H1 (cell line): Measurements from ENCODE around the gene HIVEP3. TPM values are rescaled to one million over a fixed set of nuclear protein-coding genes. Genes with fewer than 3 reads are reported as not detected.

Experiments used
- CTCF ChIA-PET: fragments of 300-600 bp; sonication (Branson Sonifier 250); formaldehyde crosslinking; loops from one replicate; lab custom pipeline; 2021; ENCODE audit not compliant: partially characterized antibody; lab: Charles Lee
- POLR2A ChIA-PET: fragments of 300-600 bp; sonication (Branson Sonifier 250); formaldehyde crosslinking; loops from one replicate; lab custom pipeline; 2021; ENCODE audit warnings: inconsistent platforms; ENCODE audit not compliant: partially characterized antibody; lab: Charles Lee
- DNase-seq, 2 experiments: peaks; one replicate each; pipeline versions ENCODE4 v3.0.0 to v3.0.0-alpha.2; 2010 to 2022; ENCODE audit warnings: low spot score in 2 of 2, low read depth in 1 of 2, mixed read lengths in 1 of 2
- FAIRE-seq: peaks from 2 replicates; lab custom pipeline; 2011; peaks lifted over from hg19 to GRCh38; lab: Jason Lieb, UNC
- H2AFZ ChIP-seq: 2 replicates; pipeline ENCODE4 v1.8.1; 2012; ENCODE audit warnings: low read length, inconsistent platforms
- H2AK5ac ChIP-seq: 2 replicates; pipeline ENCODE4 v1.6.1; 2013; ENCODE audit warnings: low read depth, low read length
- H2BK120ac ChIP-seq: replicated peaks from 2 replicates; pipeline ENCODE3; 2013; ENCODE audit warnings: low read depth, low read length, inconsistent platforms
- H2BK12ac ChIP-seq: 2 replicates; pipeline ENCODE4 v1.6.1; 2013; ENCODE audit warnings: low read depth, low read length
- H2BK15ac ChIP-seq: 2 replicates; pipeline ENCODE4 v1.6.1; 2013; ENCODE audit warnings: low read length
- H2BK20ac ChIP-seq: 2 replicates; pipeline ENCODE4 v1.6.1; 2013; ENCODE audit warnings: low read length
- H2BK5ac ChIP-seq: 2 replicates; pipeline ENCODE4 v1.6.1; 2013; ENCODE audit warnings: low read depth, low read length
- H3K14ac ChIP-seq: 2 replicates; pipeline ENCODE4 v1.6.1; 2013; ENCODE audit warnings: inconsistent platforms; ENCODE audit not compliant: insufficient read length
- H3K18ac ChIP-seq: 2 replicates; pipeline ENCODE4 v1.6.1; 2013; ENCODE audit warnings: low read length; ENCODE audit errors: extremely low read depth
- H3K23ac ChIP-seq: 2 replicates; pipeline ENCODE4 v1.6.1; 2013; ENCODE audit warnings: inconsistent platforms; ENCODE audit not compliant: insufficient read length
- H3K23me2 ChIP-seq: 2 replicates; pipeline ENCODE4 v1.6.1; 2013; ENCODE audit warnings: low read depth, low read length
- H3K27ac ChIP-seq: 2 replicates; pipeline ENCODE4 v1.6.1; 2011; ENCODE audit warnings: low read depth, low read length, inconsistent platforms
- H3K27me3 ChIP-seq, 4 experiments: replicated peaks in 1 of 4; 1 replicate in 1 of 4; 2 replicates in 3 of 4; pipeline versions ENCODE4 v1.6.1 to v1.8.1; 2011 to 2013; ENCODE audit warnings: low read length in 3 of 4, mild to moderate bottlenecking in 3 of 4, inconsistent platforms in 2 of 4, mixed read lengths in 2 of 4, moderate library complexity in 1 of 4; ENCODE audit not compliant: control insufficient read depth in 3 of 4, insufficient read depth in 3 of 4; ENCODE audit errors: extremely low read depth in 1 of 4
- H3K36me3 ChIP-seq, 4 experiments: 2 replicates each; pipeline versions ENCODE4 v1.6.1 to v1.8.1; 2011 to 2013; ENCODE audit warnings: mild to moderate bottlenecking in 4 of 4, low read length in 3 of 4, moderate library complexity in 2 of 4, control low read depth in 1 of 4, inconsistent platforms in 1 of 4; ENCODE audit not compliant: insufficient read depth in 4 of 4, control insufficient read depth in 2 of 4
- H3K4ac ChIP-seq: replicated peaks from 2 replicates; pipeline ENCODE3; 2013; ENCODE audit warnings: low read length, low read depth, mixed read lengths, inconsistent platforms; ENCODE audit not compliant: insufficient read length
- H3K4me1 ChIP-seq, 4 experiments: replicated peaks in 1 of 4; 1 replicate in 1 of 4; 2 replicates in 3 of 4; pipeline versions ENCODE4 v1.6.1 to v1.8.1; 2011 to 2013; ENCODE audit warnings: low read length in 3 of 4, inconsistent platforms in 2 of 4, mixed read lengths in 1 of 4; ENCODE audit not compliant: insufficient read depth in 4 of 4, control insufficient read depth in 3 of 4
- H3K4me2 ChIP-seq, 2 experiments: 2 replicates each; pipeline versions ENCODE4 v1.6.1 to v1.8.1; 2011 to 2013; ENCODE audit warnings: low read depth in 2 of 2, low read length in 2 of 2, control low read depth in 1 of 2, inconsistent platforms in 1 of 2, mild to moderate bottlenecking in 1 of 2; ENCODE audit not compliant: insufficient read depth in 1 of 2
- H3K4me3 ChIP-seq, 4 experiments: fragments of 200-600, 300-600 bp in 1 of 4; sonication (generic), shearing (Covaris generic), sonication (Bioruptor Twin) in 1 of 4; 2 replicates each; pipeline versions ENCODE4 v1.5.1 to v1.8.1; 2011 to 2016; ENCODE audit warnings: low read length in 4 of 4, low read depth in 3 of 4, control low read depth in 2 of 4, inconsistent platforms in 2 of 4, mild to moderate bottlenecking in 2 of 4, mixed read lengths in 1 of 4, moderate library complexity in 1 of 4; ENCODE audit not compliant: insufficient read depth in 2 of 4; ENCODE audit errors: extremely low read depth in 1 of 4
- H3K56ac ChIP-seq: replicated peaks from 2 replicates; pipeline ENCODE3; 2013; ENCODE audit warnings: low read depth, mild to moderate bottlenecking, mixed read lengths, low read length, inconsistent platforms; ENCODE audit not compliant: insufficient read length
- H3K79me1 ChIP-seq: 2 replicates; pipeline ENCODE4 v1.6.1; 2013; ENCODE audit warnings: low read depth, low read length, control low read depth
- H3K79me2 ChIP-seq, 2 experiments: 2 replicates each; pipeline versions ENCODE4 v1.6.1 to v1.8.1; 2012 to 2013; ENCODE audit warnings: low read length in 2 of 2, mild to moderate bottlenecking in 2 of 2, inconsistent platforms in 1 of 2; ENCODE audit not compliant: insufficient read depth in 2 of 2, control insufficient read depth in 1 of 2
- H3K9ac ChIP-seq, 4 experiments: replicated peaks in 1 of 4; 1 replicate in 1 of 4; 2 replicates in 3 of 4; pipeline versions ENCODE4 v1.6.1 to v1.8.1; 2011 to 2013; ENCODE audit warnings: low read depth in 3 of 4, low read length in 3 of 4, control low read depth in 2 of 4, mild to moderate bottlenecking in 2 of 4, moderate library complexity in 2 of 4, inconsistent platforms in 1 of 4; ENCODE audit errors: extremely low read depth in 1 of 4
- H3K9me3 ChIP-seq, 2 experiments: 2 replicates each; pipeline versions ENCODE4 v1.6.1 to v1.8.1; 2012 to 2013; ENCODE audit warnings: mild to moderate bottlenecking in 2 of 2, moderate library complexity in 2 of 2, control low read depth in 1 of 2, inconsistent platforms in 1 of 2, low read depth in 1 of 2, low read length in 1 of 2, mixed read lengths in 1 of 2; ENCODE audit not compliant: insufficient read depth in 2 of 2
- H4K20me1 ChIP-seq, 2 experiments: replicated peaks in 1 of 2; 2 replicates each; pipeline versions ENCODE3 to v1.8.1; 2011 to 2013; ENCODE audit warnings: inconsistent platforms in 2 of 2, low read length in 2 of 2, mild to moderate bottlenecking in 1 of 2; ENCODE audit not compliant: insufficient read depth in 2 of 2, control insufficient read depth in 1 of 2
- H4K5ac ChIP-seq: 2 replicates; pipeline ENCODE4 v1.6.1; 2013; ENCODE audit warnings: low read length, low read depth, mixed read lengths, inconsistent platforms; ENCODE audit not compliant: insufficient read length
- H4K8ac ChIP-seq: 2 replicates; pipeline ENCODE4 v1.8.0; 2013; ENCODE audit warnings: mild to moderate bottlenecking, moderate library complexity, low read length, inconsistent platforms; ENCODE audit not compliant: insufficient read depth; ENCODE audit errors: extremely low read depth
- H4K91ac ChIP-seq: replicated peaks from 2 replicates; pipeline ENCODE3; 2013; ENCODE audit warnings: low read length, mixed read lengths, inconsistent platforms; ENCODE audit not compliant: insufficient read length
- ASH2L ChIP-seq: fragments of 200-600, 300-600 bp; sonication (generic); IDR thresholded peaks from one replicate; pipeline ENCODE4 v1.7.1; 2017; ENCODE audit warnings: low read length
- ATF2 ChIP-seq: IDR thresholded peaks from 2 replicates; pipeline ENCODE4 v1.6.1; 2012; ENCODE audit warnings: low read length, inconsistent platforms
- BCL11A ChIP-seq, 2 experiments: IDR thresholded peaks; one replicate each; pipeline ENCODE4 v1.6.1; 2011; ENCODE audit warnings: low read depth in 2 of 2, low read length in 2 of 2, mild to moderate bottlenecking in 2 of 2
- CHD1 ChIP-seq: IDR thresholded peaks from 2 replicates; pipeline ENCODE4 v1.6.1; 2012; ENCODE audit warnings: low read depth, low read length, improper control_type of control experiment
- CHD2 ChIP-seq: IDR thresholded peaks from 2 replicates; pipeline ENCODE4 v1.6.1; 2012; ENCODE audit warnings: low read length, improper control_type of control experiment
- EGR1 ChIP-seq: IDR thresholded peaks from 2 replicates; pipeline ENCODE4 v1.6.1; 2011; ENCODE audit warnings: low read depth, low read length, borderline replicate concordance
- EP300 ChIP-seq, 2 experiments: IDR thresholded peaks; 1 replicate in 1 of 2; 2 replicates in 1 of 2; pipeline ENCODE4 v1.6.1; 2011 to 2012; ENCODE audit warnings: low read depth in 2 of 2, low read length in 2 of 2, mild to moderate bottlenecking in 2 of 2, borderline replicate concordance in 1 of 2, inconsistent platforms in 1 of 2, moderate library complexity in 1 of 2
- GTF2F1 ChIP-seq: IDR thresholded peaks from 2 replicates; pipeline ENCODE4 v1.6.1; 2012; ENCODE audit warnings: low read depth, low read length, improper control_type of control experiment, borderline replicate concordance
- JUND ChIP-seq: IDR thresholded peaks from 2 replicates; pipeline ENCODE4 v1.6.1; 2011; ENCODE audit warnings: mild to moderate bottlenecking, improper control_type of control experiment, low read length
- MAX ChIP-seq: IDR thresholded peaks from 2 replicates; pipeline ENCODE4 v1.6.1; 2012; ENCODE audit warnings: inconsistent platforms
- NANOG ChIP-seq: IDR thresholded peaks from 2 replicates; pipeline ENCODE4 v1.6.1; 2011; ENCODE audit warnings: low read length, low read depth, mild to moderate bottlenecking, inconsistent platforms; ENCODE audit not compliant: insufficient read depth, poor library complexity, severe bottlenecking
- SP4 ChIP-seq: IDR thresholded peaks from 2 replicates; pipeline ENCODE4 v1.6.1; 2012; ENCODE audit warnings: low read length, inconsistent platforms
- TCF12 ChIP-seq: IDR thresholded peaks from 2 replicates; pipeline ENCODE4 v1.6.1; 2011; ENCODE audit warnings: low read depth, mild to moderate bottlenecking, low read length
- YY1 ChIP-seq: IDR thresholded peaks from 2 replicates; pipeline ENCODE4 v1.6.1; 2011; ENCODE audit warnings: low read depth, mild to moderate bottlenecking, low read length
- WGBS, 2 experiments: shearing (Covaris generic) in 1 of 2; methylation state at CpG; one replicate each; pipeline versions ENCODE4 v1.1.6 to v1.1.7; 2013 to 2015; ENCODE audit warnings: low lambda C conversion rate in 2 of 2, mixed read lengths in 2 of 2, inconsistent platforms in 1 of 2, low coverage in 1 of 2, missing lambda C conversion rate in 1 of 2; ENCODE audit not compliant: insufficient replicate concordance in 2 of 2, insufficient coverage in 1 of 2, insufficient read length in 1 of 2; ENCODE audit errors: extremely low coverage in 1 of 2, missing lambda C conversion rate in 1 of 2; 5-methylcytosine and 5-hydroxymethylcytosine counted together
- polyA plus RNA-seq, 7 experiments: library from polyadenylated mRNA; depleted of rRNA in 3 of 7; stranded (reverse) in 5 of 7; unstranded in 2 of 7; fragments of >200 nt in 5 of 7; fragments of 200-250 nt in 2 of 7; gene quantifications; 1 replicate in 5 of 7; 2 replicates in 1 of 7; 4 replicates in 1 of 7; pipeline versions ENCODE4 v1.2.1 to v1.2.3, GENCODE V29; 2011 to 2013; ENCODE audit warnings: missing spikeins in 2 of 7, mixed read lengths in 2 of 7
- total RNA-seq: library from RNA; stranded (reverse); fragmentation: NEBNext Ultra II Directional; extraction: Animal tissue kit (Norgen Biotek cat#: 25700); gene quantifications from 2 replicates; pipeline ENCODE4 v1.2.1, GENCODE V29; 2021

Gene HIVEP3
- total and polyA plus RNA-seq, 2 of the 8 experiments (the other 6 are each of a cell fraction or from before 2014, with no cell fraction given): 0.24 to 0.69 TPM

DNA sequence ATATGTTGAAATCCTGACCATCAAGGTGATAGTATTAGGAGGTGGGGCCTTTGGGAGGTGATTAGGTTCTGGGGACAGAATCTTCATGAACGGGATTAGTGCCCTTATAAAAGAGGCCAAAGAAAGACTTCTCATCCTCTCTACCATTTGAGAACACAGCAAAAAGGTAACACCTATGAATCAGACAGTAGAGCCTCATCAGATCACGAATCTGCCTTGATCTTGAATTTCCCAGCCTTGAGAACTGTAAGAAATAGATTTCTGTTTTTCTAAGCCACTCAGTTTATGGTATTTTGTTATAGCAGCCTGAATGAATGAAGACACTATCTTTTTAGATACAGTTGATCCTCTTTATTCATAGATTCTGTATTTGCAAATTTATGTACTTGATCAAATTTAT lies 227.3 kb downstream of the HIVEP3 start:
- FAIRE-seq: no peak
- POLR2A ChIA-PET: no interaction called here
- no peak overlapping the region for H3K18ac ChIP-seq
- TF ChIP-seq YY1 (no peak), ATF2 (no peak), MAX (no peak), BCL11A (IDR thresholded peaks at IDR 0.05; ENCODE audit: low read depth in 2 of 2, low read length in 2 of 2) (no peak), TCF12 (no peak), JUND (no peak), ASH2L (no peak), GTF2F1 (no peak), EP300 (IDR thresholded peaks at IDR 0.05; ENCODE audit: borderline replicate concordance in 1 of 2, low read depth in 2 of 2, low read length in 2 of 2) (no peak), EGR1 (no peak), CHD2 (no peak), NANOG (no peak), CHD1 (no peak), SP4 (no peak)

More for the DNA sequence above, 227.3 kb downstream of the HIVEP3 start:
- Histone ChIP-seq H3K36me3 (no peaks in the 10 kb centered on the region), H3K79me1 (no peaks in the 10 kb centered on the region), H3K9me3 (no peaks in the 10 kb centered on the region), H3K4me3 (no peak overlapping the region), H3K27ac (no peak overlapping the region), H2AK5ac (no peak overlapping the region), H2BK120ac (no peak overlapping the region), H3K4me2 (no peak overlapping the region), H4K20me1 (no peaks in the 10 kb centered on the region), H3K23ac (no peak overlapping the region), H3K27me3 (no peaks in the 10 kb centered on the region), H4K91ac (no peak overlapping the region), H3K9ac (no peak overlapping the region), H3K56ac (no peak overlapping the region), H2BK5ac (no peak overlapping the region), H4K5ac (no peak overlapping the region), H4K8ac (no peak overlapping the region), H3K4ac (no peak overlapping the region), H2BK12ac (no peak overlapping the region), H3K4me1 (no peaks in the 10 kb centered on the region), H3K14ac (no peak overlapping the region), H2BK20ac (no peak overlapping the region), H2BK15ac (no peak overlapping the region), H3K79me2 (no peaks in the 10 kb centered on the region), H3K23me2 (no peaks in the 10 kb centered on the region), H2AFZ (no peak overlapping the region)
- 85% methylated on average over 2 of the region's 2 CpGs; no CpG with 5 or more reads in 1 of the 2 experiments for WGBS, 2 experiments
- CTCF ChIA-PET: interaction anchor here (0.9 kb wide), 1 partner anchor 409 kb away, joined by 3 read pairs; no protein-coding TSS in a partner anchor
- no peak for DNase-seq
